Suppressor macrophage (primary cell): Measurements from ENCODE around the gene HBA2.
"Not testable (repeated sequence)": the region's sequence is repeated elsewhere in the genome, so short reads cannot be mapped to it uniquely, and the experiment has no call there.

Experiments
- DNase-seq, 4 experiments: peaks; one replicate each; pipeline ENCODE4 v3.0.0-alpha.2; 2020 to 2022
- total RNA-seq, 17 experiments: gene quantifications; one replicate each; lab custom pipeline; 2026; ENCODE audit warnings: mixed read lengths in 6 of 17, inconsistent platforms in 3 of 17; lab: John Stamatoyannopoulos, UW

Gene HBA2
- total RNA-seq, result 0 to 0.33 (median 0) reads per million in 17 experiments

DNA sequence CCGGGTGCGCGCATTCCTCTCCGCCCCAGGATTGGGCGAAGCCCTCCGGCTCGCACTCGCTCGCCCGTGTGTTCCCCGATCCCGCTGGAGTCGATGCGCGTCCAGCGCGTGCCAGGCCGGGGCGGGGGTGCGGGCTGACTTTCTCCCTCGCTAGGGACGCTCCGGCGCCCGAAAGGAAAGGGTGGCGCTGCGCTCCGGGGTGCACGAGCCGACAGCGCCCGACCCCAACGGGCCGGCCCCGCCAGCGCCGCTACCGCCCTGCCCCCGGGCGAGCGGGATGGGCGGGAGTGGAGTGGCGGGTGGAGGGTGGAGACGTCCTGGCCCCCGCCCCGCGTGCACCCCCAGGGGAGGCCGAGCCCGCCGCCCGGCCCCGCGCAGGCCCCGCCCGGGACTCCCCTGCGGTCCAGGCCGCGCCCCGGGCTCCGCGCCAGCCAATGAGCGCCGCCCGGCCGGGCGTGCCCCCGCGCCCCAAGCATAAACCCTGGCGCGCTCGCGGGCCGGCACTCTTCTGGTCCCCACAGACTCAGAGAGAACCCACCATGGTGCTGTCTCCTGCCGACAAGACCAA, at the start of gene HBA2:
HBA2 (plus strand) TSS at position 503 of the 568 bp plus-strand sequence; CDS start at position 540, 37 bp downstream.
- DNase-seq, result not testable (repeated sequence)

- DNase-seq, result not testable (repeated sequence)
These were observed 48.9 kb upstream of the HBA2 start for GRCh38 chr16:123558-124350.

- DNase-seq, result no peak
These were observed 47.7 kb upstream of the HBA2 start for GRCh38 chr16:125011-125410.

DNA sequence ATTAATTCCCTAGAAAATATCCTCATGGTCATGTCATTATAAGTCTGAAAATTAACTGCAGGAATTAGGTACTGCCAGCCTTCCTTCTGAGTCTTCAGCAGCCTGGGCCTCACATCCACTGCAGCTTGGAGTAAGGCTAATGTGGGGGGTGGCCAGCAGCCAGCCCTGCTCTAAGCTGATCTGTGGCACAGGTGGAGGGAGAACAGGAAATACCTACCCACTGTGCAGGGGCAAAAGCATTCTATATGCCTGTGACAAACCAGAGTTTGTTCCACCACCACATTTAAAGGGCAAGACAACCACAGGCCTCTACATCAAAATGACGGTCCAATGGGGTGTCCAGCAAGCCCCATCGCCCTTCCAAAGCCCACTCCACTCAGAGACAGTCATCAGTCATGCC, 43.6 kb upstream of the HBA2 start:
- no peak for DNase-seq

DNA sequence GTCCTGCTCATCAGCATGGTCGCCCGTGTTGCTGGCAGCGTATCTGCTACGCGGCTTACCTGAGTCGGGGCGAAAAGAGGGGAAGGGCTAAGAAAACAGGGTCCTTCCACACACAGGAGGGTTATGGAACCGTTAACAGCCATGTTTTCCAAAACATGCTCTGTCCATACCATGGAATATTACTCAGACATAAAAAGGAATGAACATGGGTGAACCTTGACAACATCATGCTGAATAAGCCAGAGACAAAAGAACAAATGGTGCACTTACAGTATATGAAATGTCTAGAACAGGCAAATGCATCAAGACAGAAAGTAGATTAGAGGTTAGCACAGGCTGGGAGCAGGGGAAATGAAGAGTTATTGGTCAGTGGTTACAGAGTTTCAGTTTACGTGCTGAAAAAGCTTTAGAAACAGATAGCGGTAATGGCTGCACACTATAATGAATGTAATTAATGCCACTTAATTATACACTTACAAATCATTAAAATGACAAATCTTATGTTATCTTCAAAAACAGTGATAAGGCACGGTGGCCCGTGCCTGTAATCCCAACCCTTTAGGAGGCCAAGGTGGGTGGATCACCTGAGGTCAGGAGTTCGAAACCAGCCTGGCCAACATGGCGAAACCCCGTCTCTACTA, 42.0 kb upstream of the HBA2 start:
- no peak for DNase-seq

- no peak for DNase-seq
These were observed 40.6 kb upstream of the HBA2 start for GRCh38 chr16:132120-132519.

DNA sequence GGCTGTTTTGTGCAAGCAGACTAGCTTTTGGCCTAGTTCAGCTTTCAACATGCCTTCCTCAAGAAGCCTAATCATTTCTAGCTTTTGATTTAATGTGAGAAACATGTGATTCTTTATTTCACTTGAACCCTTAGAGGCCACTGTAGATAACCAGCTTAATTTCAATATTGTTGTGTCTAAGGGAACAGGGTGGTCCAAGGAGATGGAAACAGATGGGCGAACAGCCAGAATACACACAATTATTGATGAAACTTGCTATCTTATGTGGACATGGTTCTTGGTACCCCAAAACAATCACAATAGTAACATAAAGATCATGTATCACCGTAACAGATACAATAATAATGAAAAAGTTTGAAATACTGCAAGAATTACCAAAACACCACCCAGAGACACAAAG, 39.0 kb upstream of the HBA2 start:
- no peak for DNase-seq

DNA sequence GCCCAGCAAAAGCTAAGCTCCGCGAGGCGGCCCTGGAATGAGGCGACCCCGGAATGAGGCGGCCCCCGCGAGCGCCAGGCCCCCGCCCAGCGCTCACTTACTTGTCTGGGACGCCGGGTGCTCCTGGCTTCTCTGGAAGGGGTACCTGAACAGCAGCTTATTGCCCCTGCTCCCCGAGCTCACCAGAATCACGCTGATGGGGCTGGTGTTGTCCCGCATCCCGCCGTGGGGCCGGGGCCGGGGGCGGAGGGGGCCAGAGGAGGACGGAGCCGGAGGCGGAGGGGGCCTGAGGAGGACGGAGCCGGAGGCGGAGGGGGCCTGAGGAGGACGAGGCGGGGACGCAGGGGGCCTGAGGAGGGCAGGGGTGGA, 34.6 kb upstream of the HBA2 start:
- peak in 3 of 4 experiments; percentile 14 to 31 (median 17) for DNase-seq

GRCh38 chr16:140175-140857, 32.4 kb upstream of the HBA2 start:
- no peak for DNase-seq

DNA sequence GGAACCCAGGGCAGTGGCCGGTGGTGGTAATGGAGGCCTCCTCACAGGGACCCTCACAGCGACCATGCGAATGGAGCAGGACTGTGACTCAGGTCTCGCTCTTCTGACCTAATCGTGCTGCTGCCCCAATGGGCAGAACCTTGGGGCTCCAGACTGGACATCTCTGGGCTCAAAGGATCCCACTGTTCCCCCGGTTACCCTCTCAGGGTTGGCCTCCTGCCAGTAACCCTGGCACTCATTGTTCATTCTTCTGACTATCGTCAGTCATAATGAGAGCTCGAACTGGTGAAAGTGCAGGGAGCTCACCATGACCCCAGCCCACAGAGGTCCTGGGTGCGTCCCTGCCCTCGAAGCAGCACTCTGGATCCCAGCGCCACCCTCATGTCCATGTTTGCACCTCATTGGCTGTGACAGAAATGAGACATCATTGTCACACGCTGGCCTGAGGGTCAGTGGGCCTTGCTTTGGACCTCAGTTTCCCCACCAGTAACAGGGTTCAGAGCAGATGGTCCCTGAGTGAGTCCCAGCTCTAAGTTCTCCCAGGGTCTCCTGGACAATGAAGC, 30.2 kb upstream of the HBA2 start:
- no peak for DNase-seq

- no peak for DNase-seq
These were observed 29.6 kb upstream of the HBA2 start for GRCh38 chr16:143047-143446.

DNA sequence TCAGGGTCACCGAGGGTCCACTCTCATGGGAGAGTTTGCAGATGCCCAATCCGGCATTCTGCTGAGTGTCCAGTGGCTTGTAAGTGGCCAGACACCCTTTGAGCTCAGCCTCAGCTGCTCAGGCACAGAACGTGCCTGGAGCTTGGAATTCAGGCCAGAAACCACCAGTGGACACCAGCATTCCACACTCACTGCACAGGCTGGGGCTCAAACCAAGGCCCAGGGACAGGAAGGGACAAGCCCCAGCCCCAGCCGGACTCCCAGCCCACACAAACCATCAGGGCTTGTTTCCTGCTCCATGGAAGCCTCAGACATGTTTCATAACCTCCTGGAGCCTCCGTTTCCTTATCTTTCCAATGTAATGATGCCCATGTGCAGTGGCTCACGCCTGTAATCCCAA, 29.2 kb upstream of the HBA2 start:
- DNase-seq, result no peak

- DNase-seq, result no peak
These were observed 27.9 kb upstream of the HBA2 start for GRCh38 chr16:144797-145252.

- DNase-seq, result no peak
These were observed 26.0 kb upstream of the HBA2 start for GRCh38 chr16:146646-147045.

DNA sequence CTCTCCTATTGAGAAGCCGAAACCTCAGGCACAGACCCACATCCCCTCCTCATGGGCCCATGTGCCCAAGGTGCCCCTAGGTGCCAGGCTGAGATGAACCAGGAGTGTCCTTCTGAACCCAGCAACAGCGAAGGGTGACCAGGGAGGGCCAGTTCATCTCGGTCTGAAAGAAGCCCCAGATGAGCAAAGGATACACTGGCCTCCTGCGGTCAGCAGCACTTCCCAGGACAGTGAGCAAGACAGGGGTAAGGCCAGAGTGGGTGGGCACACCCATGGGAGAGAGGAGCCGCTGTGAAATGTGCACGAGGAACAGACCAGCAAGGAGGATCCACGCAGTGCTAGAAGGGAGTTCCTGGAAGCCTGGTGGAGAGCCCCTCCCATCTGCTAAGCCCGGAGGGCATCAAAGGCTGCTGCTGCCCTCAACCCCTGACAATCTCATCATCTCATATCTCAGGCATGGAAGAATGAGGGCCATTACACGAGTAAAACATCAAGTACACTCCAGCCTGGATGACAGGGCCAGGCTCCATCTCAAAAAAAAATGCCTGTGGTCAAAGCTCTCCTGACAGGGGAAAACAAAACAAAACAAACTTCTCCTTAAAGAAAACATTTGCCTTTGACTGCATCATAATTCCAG, 23.5 kb upstream of the HBA2 start:
- DNase-seq, result no peak

- no peak for DNase-seq
These were observed 20.2 kb upstream of the HBA2 start, which contains the start of gene HBZ for GRCh38 chr16:152141-153128. HBZ (plus strand) TSS chr16:152644; CDS start chr16:152910, 266 bp downstream.

- not testable (repeated sequence) for DNase-seq
These were observed 19.6 kb upstream of the HBA2 start for GRCh38 chr16:153129-153521.

GRCh38 chr16:153550-154216, 19.0 kb upstream of the HBA2 start:
- DNase-seq, result not testable (repeated sequence)

DNA sequence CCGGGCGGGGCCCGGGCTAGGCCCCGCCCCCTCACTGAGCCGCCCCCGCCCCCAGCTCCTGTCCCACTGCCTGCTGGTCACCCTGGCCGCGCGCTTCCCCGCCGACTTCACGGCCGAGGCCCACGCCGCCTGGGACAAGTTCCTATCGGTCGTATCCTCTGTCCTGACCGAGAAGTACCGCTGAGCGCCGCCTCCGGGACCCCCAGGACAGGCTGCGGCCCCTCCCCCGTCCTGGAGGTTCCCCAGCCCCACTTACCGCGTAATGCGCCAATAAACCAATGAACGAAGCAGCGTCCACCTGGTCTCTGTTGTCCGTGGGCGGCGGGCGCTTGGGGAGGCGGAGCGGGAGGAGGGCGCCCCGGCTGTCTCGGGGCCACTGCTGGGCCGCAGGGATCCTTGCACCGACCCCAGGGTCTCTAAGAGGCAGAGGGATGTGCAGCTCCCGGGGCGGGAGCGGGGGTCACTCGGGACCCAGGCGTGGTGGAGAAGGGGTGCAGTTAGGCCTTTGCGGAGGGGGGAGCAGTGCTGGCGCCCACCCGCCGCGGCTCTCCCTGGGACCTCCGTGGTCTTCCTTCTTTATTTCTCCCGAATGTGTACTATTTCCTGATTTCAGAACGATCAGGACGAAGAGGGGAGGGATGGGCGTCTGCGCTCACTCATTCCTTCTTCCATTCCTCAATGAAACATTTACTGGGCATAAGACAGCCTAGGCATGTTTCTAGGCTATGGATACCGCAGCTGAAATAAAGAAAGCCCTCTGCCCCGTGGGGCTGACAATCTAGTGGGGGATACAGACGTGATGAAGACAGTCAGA, 18.3 kb upstream of the HBA2 start:
- DNase-seq, result peak in 3 of 4 experiments; percentile 21 to 54 (median 21)
